NT2/D1 (cell line): Measurements from ENCODE around the gene AMIGO3.
"Not testable (repeated sequence)": the region's sequence is repeated elsewhere in the genome, so short reads cannot be mapped to it uniquely, and the experiment has no call there.

Experiments used
- DNase-seq: peaks from one replicate; pipeline ENCODE4 v3.0.0-alpha.2; 2011; ENCODE audit warnings: low read depth, low spot score
- H3K27me3 ChIP-seq: 2 replicates; pipeline ENCODE4 v1.6.0; 2011; ENCODE audit warnings: mild to moderate bottlenecking; ENCODE audit not compliant: insufficient read length, insufficient read depth
- H3K36me3 ChIP-seq: 2 replicates; pipeline ENCODE4 v1.6.1; 2011; ENCODE audit warnings: mild to moderate bottlenecking, low read length, mixed read lengths; ENCODE audit not compliant: insufficient read depth, insufficient read length
- H3K4me1 ChIP-seq: 2 replicates; pipeline ENCODE4 v1.5.1; 2011; ENCODE audit not compliant: insufficient read depth, insufficient read length
- H3K4me3 ChIP-seq: 2 replicates; pipeline ENCODE4 v1.5.1; 2011; ENCODE audit warnings: low read depth; ENCODE audit not compliant: insufficient read length
- H3K9ac ChIP-seq: 2 replicates; pipeline ENCODE4 v1.6.0; 2011; ENCODE audit warnings: low read depth; ENCODE audit not compliant: insufficient read length
- H3K9me3 ChIP-seq: 2 replicates; pipeline ENCODE4 v1.5.1; 2011; ENCODE audit warnings: mild to moderate bottlenecking, low read length; ENCODE audit not compliant: insufficient read depth
- SUZ12 ChIP-seq: IDR thresholded peaks from 2 replicates; pipeline ENCODE4 v1.6.1; 2011; ENCODE audit not compliant: insufficient read length, insufficient read depth; ENCODE audit errors: extremely low read depth
- YY1 ChIP-seq: IDR thresholded peaks from 2 replicates; pipeline ENCODE4 v1.6.1; 2011; ENCODE audit not compliant: insufficient read length, insufficient read depth
- ZNF274 ChIP-seq: IDR thresholded peaks from 2 replicates; pipeline ENCODE4 v1.6.1; 2011; ENCODE audit warnings: mild to moderate bottlenecking, low read depth, low read length

AMIGO3 gene

DNA sequence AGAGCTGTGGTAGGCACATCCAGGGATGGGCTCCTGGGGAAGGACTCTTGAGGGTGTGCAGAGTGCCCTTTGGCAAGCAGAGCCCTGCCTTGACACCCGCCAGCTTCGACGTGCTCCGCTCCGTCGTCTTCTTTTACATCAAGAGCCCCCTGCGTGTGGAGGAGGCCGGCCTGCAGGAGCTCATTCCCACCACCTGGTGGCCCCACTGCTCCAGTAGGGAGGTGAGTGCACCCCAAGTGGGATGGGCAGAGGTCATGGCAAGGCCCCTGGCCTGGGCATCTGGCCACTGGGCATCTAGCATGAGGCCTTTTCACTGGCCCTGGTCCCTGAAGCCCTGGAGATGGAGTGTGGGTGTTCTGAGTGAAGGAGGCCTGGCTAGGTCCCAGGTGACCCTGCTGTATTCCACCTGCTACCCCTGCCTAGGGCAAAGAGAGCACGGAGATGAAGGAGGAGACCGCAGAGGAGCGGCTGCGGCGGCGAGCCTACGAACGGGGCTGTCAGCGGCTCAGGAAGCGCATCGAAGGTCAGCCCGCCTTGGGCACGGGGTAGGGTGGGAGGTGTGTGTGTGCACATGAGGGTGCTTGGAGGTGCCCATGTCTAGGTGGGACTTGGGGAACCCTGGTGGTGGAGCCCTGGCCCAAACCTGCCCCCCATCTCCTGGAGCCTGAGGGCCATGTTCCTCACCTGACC, 18.0 kb downstream of the AMIGO3 start:
- Histone ChIP-seq H3K4me3 (no peak overlapping the region), H3K27me3 (no peaks in the 10 kb centered on the region), H3K4me1 (peaks cover 27% of the 10 kb centered on the region), H3K36me3 (peaks cover 85% of the 10 kb centered on the region), H3K9me3 (no peaks in the 10 kb centered on the region), H3K9ac (peak overlapping the region; percentile 39)
- no peak for DNase-seq
- no peak for TF ChIP-seq SUZ12

DNA sequence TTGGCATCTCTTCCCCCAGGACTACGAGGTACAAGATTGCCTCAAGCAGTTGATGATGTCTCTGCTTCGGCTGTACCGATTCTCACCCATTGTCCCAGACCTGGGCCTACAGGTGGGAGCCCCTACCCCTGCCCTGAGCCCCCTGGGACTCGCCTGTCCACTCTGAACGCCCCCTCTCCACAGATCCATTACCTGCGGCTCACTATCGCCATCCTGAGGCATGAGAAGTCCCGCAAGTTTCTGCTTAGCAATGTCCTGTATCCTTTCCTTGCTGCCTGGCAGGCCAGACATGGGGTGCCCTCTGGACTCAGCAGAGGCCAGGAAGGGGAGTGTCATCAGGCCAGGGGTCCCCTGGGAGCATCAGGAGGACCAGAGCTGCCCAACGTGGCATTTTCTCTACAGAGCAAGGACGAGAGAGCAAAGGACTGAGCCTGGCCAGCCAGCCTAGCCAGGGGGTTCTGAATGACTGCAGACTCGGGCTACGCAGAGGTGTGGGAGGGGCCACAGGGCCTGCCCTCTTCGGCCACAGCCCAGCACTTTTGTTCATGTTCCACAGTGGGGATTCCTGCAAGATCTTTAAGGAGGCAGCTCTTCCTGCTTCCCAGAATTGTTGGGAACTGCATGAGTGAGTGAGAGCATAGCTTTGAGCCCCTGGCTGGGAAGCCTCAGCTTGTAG, 18.9 kb downstream of the AMIGO3 start:
- no peak for DNase-seq
- H3K4me3 ChIP-seq = no peak overlapping the region
- peaks cover 76% of the 10 kb centered on the region for H3K36me3 ChIP-seq
- peaks cover 24% of the 10 kb centered on the region for H3K4me1 ChIP-seq
- no peaks in the 10 kb centered on the region for H3K27me3 ChIP-seq
- H3K9ac ChIP-seq = peak overlapping the region; percentile 39
- TF ChIP-seq ZNF274 (no peak), YY1 (no peak), SUZ12 (no peak)
- H3K9me3 ChIP-seq = no peaks in the 10 kb centered on the region

DNA sequence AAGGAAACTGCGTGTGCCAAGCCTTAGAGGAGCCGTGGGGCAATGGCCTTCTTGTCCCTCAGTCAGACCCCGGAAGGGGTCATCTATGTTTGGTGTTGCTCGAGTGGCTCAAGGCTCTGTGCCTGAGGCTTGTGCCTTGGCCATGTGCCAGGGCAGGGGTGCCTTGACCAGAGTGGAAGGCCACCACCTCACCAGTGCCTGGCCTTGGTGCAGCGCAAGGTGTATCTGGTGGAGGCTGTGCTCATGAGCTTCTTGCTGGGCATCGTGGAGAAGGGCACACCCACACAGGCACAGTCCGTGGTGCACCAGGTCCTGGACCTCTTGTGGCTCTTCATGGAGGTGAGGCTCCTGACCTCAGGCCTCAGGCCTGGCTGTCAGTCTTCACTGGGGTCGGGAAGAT, 19.5 kb downstream of the AMIGO3 start:
- H3K27me3 ChIP-seq = no peaks in the 10 kb centered on the region
- DNase-seq = no peak
- H3K9me3 ChIP-seq = no peaks in the 10 kb centered on the region
- no peak overlapping the region for H3K9ac ChIP-seq
- H3K4me3 ChIP-seq = no peak overlapping the region
- H3K36me3 ChIP-seq = peaks cover 70% of the 10 kb centered on the region
- TF ChIP-seq SUZ12 (no peak), YY1 (no peak), ZNF274 (no peak)
- H3K4me1 ChIP-seq = peaks cover 24% of the 10 kb centered on the region

DNA sequence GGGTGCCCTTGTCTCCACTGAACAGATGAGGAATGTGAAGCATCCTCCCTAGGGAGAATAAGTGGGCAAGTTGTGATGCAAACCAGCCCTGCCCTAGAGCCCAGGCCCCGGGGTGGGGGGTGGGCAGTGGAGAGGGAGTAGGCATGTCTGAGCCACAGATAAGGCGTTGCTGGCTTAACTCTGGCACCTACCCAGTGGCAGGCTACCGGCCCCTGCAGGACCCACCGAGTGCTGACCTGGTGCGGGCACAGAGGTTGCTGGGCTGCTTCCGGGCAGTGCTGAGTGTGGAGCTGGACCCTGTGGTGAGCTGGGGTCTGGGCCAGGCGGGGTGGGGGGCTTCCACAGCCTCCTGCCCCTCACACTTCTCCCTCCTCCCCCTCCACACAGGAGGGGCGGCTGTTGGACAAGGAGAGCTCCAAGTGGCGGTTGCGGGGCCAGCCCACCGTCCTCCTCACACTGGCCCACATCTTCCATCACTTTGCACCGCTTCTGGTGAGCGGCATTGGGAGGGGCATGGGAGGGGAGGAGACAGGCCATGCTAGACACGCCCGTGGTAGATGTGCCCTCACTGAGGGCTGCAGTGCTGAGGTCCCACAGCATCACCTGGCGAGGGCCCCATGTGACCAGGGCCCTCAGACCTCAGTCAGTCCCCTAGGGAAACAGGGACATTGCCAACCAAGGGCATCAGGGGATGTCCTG, 20.1 kb downstream of the AMIGO3 start:
- no peak for DNase-seq
- Histone ChIP-seq H3K4me3 (no peak overlapping the region), H3K9me3 (no peaks in the 10 kb centered on the region), H3K27me3 (no peaks in the 10 kb centered on the region), H3K4me1 (peaks cover 26% of the 10 kb centered on the region), H3K36me3 (peaks cover 64% of the 10 kb centered on the region), H3K9ac (no peak overlapping the region)
- TF ChIP-seq SUZ12 (no peak), YY1 (no peak), ZNF274 (no peak)

DNA sequence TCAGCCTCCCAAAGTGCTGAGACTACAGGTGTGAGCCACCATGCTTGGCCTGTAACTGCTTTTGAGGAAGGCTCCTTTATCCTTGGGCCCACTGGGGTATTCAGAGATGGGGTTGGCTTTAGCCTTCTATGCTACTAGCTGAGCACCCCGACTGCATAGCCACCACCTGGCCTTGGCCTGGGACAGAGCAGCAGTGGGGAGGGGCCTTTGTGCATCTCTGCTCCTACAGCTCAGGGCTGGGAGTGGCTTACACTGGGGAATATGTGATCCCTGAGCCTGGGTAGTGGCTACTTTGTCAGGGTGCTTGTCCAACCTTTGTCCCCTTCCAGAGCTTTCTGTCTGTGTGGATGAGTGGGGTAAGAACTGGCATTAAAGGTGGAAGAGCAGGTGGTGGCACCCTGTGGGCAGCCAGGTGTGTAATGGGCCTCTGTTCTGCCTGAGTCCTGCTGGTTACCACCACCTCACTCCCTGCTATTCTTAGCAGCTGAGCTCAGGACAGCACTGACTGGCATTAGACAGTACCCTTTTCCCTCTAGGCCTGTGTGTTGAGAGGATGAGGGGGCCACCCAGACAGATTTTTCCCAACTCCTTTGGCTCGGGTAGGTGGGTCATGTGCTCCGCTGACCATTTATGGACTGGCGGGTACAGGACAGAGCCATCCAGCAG, 24.0 kb downstream of the AMIGO3 start:
- not testable (repeated sequence) for H3K9ac ChIP-seq, H3K4me1 ChIP-seq, DNase-seq, H3K27me3 ChIP-seq, H3K4me3 ChIP-seq, H3K9me3 ChIP-seq
- peaks cover 30% of the 10 kb centered on the region for H3K36me3 ChIP-seq

DNA sequence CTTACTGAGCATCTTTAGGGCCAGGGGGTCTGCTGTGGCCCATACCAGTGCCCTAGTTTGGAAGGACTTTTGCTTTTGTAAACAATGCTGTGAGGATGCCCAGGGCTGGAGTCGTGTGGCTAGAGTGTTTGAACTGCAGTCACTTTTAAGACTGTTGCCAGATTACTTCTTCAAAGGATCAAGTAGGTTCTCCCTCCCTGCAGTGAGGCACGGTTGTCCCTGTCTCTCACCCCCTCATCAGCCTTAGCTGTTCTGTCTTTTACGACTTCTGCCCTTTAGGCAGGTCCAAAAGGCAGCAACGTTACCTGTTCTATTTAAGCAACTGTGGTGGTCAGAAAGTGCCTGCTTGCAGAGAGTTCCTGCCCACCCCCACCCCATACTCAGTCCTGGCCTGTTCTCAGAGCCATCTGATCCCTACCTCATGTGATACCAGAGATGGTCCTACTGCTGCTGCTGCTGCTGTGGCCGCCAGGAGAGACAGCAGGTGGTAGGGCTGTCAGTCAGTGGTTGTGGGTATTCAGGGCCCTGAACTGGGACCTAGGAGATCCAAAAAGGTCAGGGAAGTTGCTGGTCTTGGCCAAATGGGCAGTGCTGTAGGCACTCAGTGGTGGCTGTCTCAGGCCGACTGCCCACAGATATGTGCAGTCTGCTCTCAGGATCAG, 24.9 kb downstream of the AMIGO3 start:
- not testable (repeated sequence) for H3K9me3 ChIP-seq, DNase-seq
- peaks cover 23% of the 10 kb centered on the region for H3K36me3 ChIP-seq

DNA sequence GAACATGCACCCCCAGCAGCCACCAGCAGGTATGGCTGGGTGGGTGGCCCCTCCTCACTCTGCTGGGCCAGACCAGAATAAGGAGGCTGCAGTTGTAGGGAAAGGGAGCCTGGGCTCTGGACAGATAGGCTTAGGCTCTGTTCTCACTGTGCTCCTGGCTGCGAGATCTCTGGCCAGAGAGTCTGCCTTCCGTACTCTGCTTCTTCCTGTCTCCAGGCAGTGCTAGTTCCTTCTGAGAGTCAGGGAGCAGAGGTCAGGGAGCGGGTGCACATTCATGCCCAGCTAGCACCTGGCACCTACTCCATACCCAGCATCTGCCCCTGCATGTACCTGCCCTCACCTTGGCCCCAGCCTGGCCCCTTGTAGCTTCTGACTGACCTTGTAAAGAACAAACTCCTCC, 28.0 kb downstream of the AMIGO3 start:
- H3K9ac ChIP-seq, H3K9me3 ChIP-seq, H3K4me1 ChIP-seq, H3K36me3 ChIP-seq, H3K4me3 ChIP-seq, H3K27me3 ChIP-seq, DNase-seq: not testable (repeated sequence)

More for the DNA sequence above, 24.9 kb downstream of the AMIGO3 start:
- H3K27me3 ChIP-seq, H3K9ac ChIP-seq, H3K4me1 ChIP-seq, H3K4me3 ChIP-seq: not testable (repeated sequence)

DNA sequence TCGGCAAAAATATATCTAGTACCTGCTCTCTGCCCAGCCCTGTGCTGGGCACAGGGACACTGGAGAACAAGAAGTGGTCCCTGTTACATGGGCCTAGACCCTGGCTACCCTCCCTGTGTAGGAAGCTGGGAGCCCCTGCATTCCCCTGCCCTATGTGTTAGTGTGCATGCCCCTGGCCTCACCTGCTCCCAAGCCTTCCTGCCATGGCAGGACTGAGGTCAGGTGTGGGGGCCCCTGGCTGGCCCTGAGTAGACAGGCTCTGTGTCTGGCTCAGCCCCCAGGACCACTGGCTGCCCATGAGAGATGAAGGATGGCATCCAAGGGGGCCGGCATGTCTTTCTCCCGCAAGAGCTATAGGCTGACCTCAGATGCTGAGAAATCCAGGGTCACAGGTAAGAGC, 28.6 kb downstream of the AMIGO3 start:
- H3K36me3 ChIP-seq, H3K4me1 ChIP-seq, H3K9ac ChIP-seq, H3K4me3 ChIP-seq, H3K27me3 ChIP-seq, H3K9me3 ChIP-seq, DNase-seq: not testable (repeated sequence)

DNA sequence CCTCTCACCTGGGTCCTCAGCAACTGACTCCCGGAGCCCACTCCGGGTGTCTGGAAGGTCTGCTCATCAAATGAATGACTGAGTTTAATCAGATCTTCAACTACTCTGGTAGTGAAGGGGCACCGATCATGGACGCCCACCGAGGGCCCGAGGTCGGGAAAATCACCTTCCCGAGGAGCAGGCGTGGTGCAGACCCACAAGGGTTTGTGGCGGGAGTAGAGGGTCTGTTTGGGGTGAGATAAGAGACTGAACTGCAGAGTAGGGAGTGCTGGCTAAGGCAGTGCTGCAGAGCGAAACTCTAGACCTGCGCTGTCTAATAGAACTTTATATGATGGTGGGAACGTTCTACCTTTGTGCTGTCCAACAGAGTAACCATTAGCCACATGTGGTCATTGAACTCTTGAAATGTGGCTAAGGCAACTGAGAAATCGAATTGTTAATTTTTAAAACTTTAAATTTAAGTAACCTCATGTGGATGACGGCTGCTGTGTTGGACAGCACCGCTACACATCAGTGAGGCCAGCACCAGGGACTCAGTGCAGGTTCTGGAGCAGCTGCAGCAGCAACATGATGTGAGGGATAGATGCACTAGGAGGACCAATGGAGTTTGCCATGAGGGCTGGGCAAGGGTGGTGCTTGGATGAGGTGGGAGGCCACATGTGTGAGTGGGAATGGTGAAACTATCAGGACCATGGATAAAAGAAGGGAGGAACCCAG, 29.4 kb downstream of the AMIGO3 start:
- H3K9ac ChIP-seq = peak overlapping the region; percentile 97
- not testable (repeated sequence) for H3K36me3 ChIP-seq, H3K9me3 ChIP-seq, H3K4me1 ChIP-seq, H3K27me3 ChIP-seq, DNase-seq
- H3K4me3 ChIP-seq = peak overlapping the region; percentile 95
